Vagina (tissue), 2 donors: ENCODE data around the gene HYDIN.
"Not testable (repeated sequence)": the region's sequence is repeated elsewhere in the genome, so short reads cannot be mapped to it uniquely, and the experiment has no call there.

Experiments
- CTCF ChIP-seq, 3 experiments: fragments of 450-650 bp in 2 of 3; fragments of 200-600 bp in 1 of 3; sonication (generic) in 1 of 3; IDR thresholded peaks; one replicate each; pipeline ENCODE4 v1.5.1; 2017 to 2019; ENCODE audit warnings: antibody characterized with exemption in 3 of 3, mild to moderate bottlenecking in 2 of 3, moderate library complexity in 2 of 3
- POLR2A ChIP-seq, 2 donors: fragments of 450-650 bp; IDR thresholded peaks; one replicate each; pipeline ENCODE4 v1.6.1; 2017; ENCODE audit warnings: antibody characterized with exemption in 2 of 2, mild to moderate bottlenecking in 2 of 2, moderate library complexity in 2 of 2
- POLR2AphosphoS5 ChIP-seq, 2 donors: sonication (generic); formaldehyde crosslinking; IDR thresholded peaks; one replicate each; pipeline ENCODE4 v1.9.0; 2017; ENCODE audit warnings: antibody characterized with exemption in 2 of 2, mild to moderate bottlenecking in 2 of 2, low read depth in 1 of 2; ENCODE audit not compliant: insufficient read depth in 1 of 2

GRCh38 chr16:70984675-70985074 lies 245.8 kb downstream of the HYDIN start:
- not testable (repeated sequence) for TF ChIP-seq CTCF (IDR thresholded peaks at IDR 0.05); POLR2A (IDR thresholded peaks at IDR 0.05); POLR2AphosphoS5 (IDR thresholded peaks at IDR 0.05; ENCODE audit: insufficient read depth in 1 of 2, low read depth in 1 of 2)
